HCT116 (cell line): Measurements from ENCODE around the gene SUCLG1. TPM values are rescaled to one million over a fixed set of nuclear protein-coding genes. Genes with fewer than 3 reads are reported as not detected.

Source experiments
- ATAC-seq: fragments of 200-7000 bp; cut with Tn5 transposase; 2 replicates; pipeline ENCODE4 v1.9.1; 2020; ENCODE audit warnings: mild to moderate bottlenecking, moderate library complexity
- BruUV-seq: library from RNA; stranded (reverse); fragments of 400-500 nt; replicated peaks from 2 replicates; lab custom pipeline; 2021; lab: Mats Ljungman, UMichigan
- CTCF ChIA-PET: fragments of 300-600 bp; sonication (Branson Sonifier 250); formaldehyde crosslinking; loops from one replicate; lab custom pipeline; 2021; ENCODE audit warnings: antibody characterized with exemption; lab: Charles Lee
- POLR2A ChIA-PET: fragments of 300-600, 350-600 bp; sonication (Branson Sonifier 250); formaldehyde crosslinking; loops from one replicate; lab custom pipeline; 2021; ENCODE audit warnings: antibody characterized with exemption; lab: Charles Lee
- RAD21 ChIA-PET, 2 experiments: fragments of 300-600 bp; sonication (Branson Sonifier 250); formaldehyde crosslinking; loops; one replicate each; lab custom pipeline; 2023; ENCODE audit warnings: low total read pairs in 2 of 2; ENCODE audit not compliant: uncharacterized antibody in 2 of 2, unreplicated experiment in 2 of 2, low non-redundant PET in 1 of 2; lab: Charles Lee
- DNase-seq: peaks from one replicate; pipeline ENCODE4 v3.0.0-alpha.2; 2010; ENCODE audit warnings: low read depth, low spot score
- H2AFZ ChIP-seq: fragments of 200-600 bp; shearing (Covaris generic), sonication (generic); 2 replicates; pipeline ENCODE4 v1.6.1; 2017; ENCODE audit warnings: low read depth, mixed run types, mixed read lengths, antibody characterized with exemption, low read length; ENCODE audit not compliant: poor library complexity, severe bottlenecking
- H3K27ac ChIP-seq: 2 replicates; pipeline ENCODE4 v1.5.1; 2012; ENCODE audit warnings: low read depth, low read length
- H3K27me3 ChIP-seq: fragments of 200-600 bp; sonication (generic); 2 replicates; pipeline ENCODE4 v1.6.1; 2016; ENCODE audit warnings: mixed run types, low read length, mixed read lengths; ENCODE audit not compliant: insufficient read depth
- H3K36me3 ChIP-seq, 2 experiments: fragments of 200-500 bp in 1 of 2; fragments of 200-600 bp in 1 of 2; sonication (Bioruptor generic) in 1 of 2; sonication (generic) in 1 of 2; 2 replicates each; pipeline versions ENCODE4 v1.5.1 to v1.6.1; 2014 to 2016; ENCODE audit warnings: low read length in 2 of 2, inconsistent platforms in 1 of 2, mixed read lengths in 1 of 2, mixed run types in 1 of 2; ENCODE audit not compliant: insufficient read depth in 2 of 2, control insufficient read depth in 1 of 2
- H3K4me1 ChIP-seq, 2 experiments: fragments of 200-600 bp in 1 of 2; sonication (generic) in 1 of 2; 2 replicates each; pipeline versions ENCODE4 v1.5.1 to v1.6.1; 2012 to 2017; ENCODE audit warnings: low read length in 2 of 2, inconsistent platforms in 1 of 2, mild to moderate bottlenecking in 1 of 2, mixed read lengths in 1 of 2, mixed run types in 1 of 2, moderate library complexity in 1 of 2; ENCODE audit not compliant: insufficient read depth in 2 of 2, control insufficient read depth in 1 of 2
- H3K4me2 ChIP-seq: fragments of 200-600 bp; sonication (generic); 2 replicates; pipeline ENCODE4 v1.6.1; 2017; ENCODE audit warnings: mixed run types, low read length, mixed read lengths
- H3K4me3 ChIP-seq, 2 experiments: fragments of 200-600 bp in 1 of 2; sonication (generic) in 1 of 2; replicated peaks in 1 of 2; 2 replicates each; pipeline ENCODE4 v1.5.1; 2011 to 2016; ENCODE audit warnings: low read length in 2 of 2, control low read depth in 1 of 2, low read depth in 1 of 2, mild to moderate bottlenecking in 1 of 2, mixed read lengths in 1 of 2, mixed run types in 1 of 2
- H3K79me2 ChIP-seq: fragments of 200-600 bp; sonication (generic); 2 replicates; pipeline ENCODE4 v1.6.1; 2017; ENCODE audit warnings: mild to moderate bottlenecking, mixed run types, low read length, moderate library complexity, mixed read lengths; ENCODE audit not compliant: insufficient read depth
- H3K9ac ChIP-seq: fragments of 200-600 bp; sonication (generic); 2 replicates; pipeline ENCODE4 v1.6.1; 2016; ENCODE audit warnings: low read length, mixed read lengths
- H3K9me2 ChIP-seq: fragments of 200-600 bp; sonication (generic), shearing (Covaris generic); 2 replicates; pipeline ENCODE4 v1.6.1; 2017; ENCODE audit warnings: mixed run types, mild to moderate bottlenecking, moderate library complexity; ENCODE audit not compliant: insufficient read depth
- H3K9me3 ChIP-seq, 2 experiments: fragments of 200-500 bp in 1 of 2; fragments of 200-600 bp in 1 of 2; sonication (Bioruptor generic) in 1 of 2; sonication (generic) in 1 of 2; 2 replicates each; pipeline ENCODE4 v1.6.1; 2014 to 2017; ENCODE audit warnings: low read length in 2 of 2, mixed read lengths in 2 of 2, inconsistent platforms in 1 of 2, low read depth in 1 of 2, mild to moderate bottlenecking in 1 of 2, mixed run types in 1 of 2, moderate library complexity in 1 of 2; ENCODE audit not compliant: control insufficient read depth in 1 of 2, insufficient read depth in 1 of 2
- H4K20me1 ChIP-seq: fragments of 200-600 bp; sonication (generic), shearing (Covaris generic); 2 replicates; pipeline ENCODE4 v1.6.1; 2017; ENCODE audit warnings: mixed run types, mild to moderate bottlenecking, moderate library complexity; ENCODE audit not compliant: insufficient read depth
- ATF3 ChIP-seq: IDR thresholded peaks from 2 replicates; pipeline ENCODE4 v1.6.1; 2012
- CEBPB ChIP-seq: IDR thresholded peaks from 2 replicates; pipeline ENCODE4 v1.6.1; 2012; ENCODE audit warnings: low read depth
- CTCF ChIP-seq, 3 experiments: fragments of 200-600 bp in 1 of 3; sonication (generic) in 1 of 3; IDR thresholded peaks in 2 of 3; conservative IDR thresholded peaks in 1 of 3; 2 replicates each; pipeline ENCODE4 v1.5.1; 2012 to 2017; ENCODE audit warnings: low read depth in 2 of 3, low read length in 2 of 3, antibody characterized with exemption in 1 of 3, borderline replicate concordance in 1 of 3, control low read depth in 1 of 3, mild to moderate bottlenecking in 1 of 3, mixed read lengths in 1 of 3, mixed run types in 1 of 3, moderate library complexity in 1 of 3; ENCODE audit not compliant: insufficient read depth in 1 of 3
- EGR1 ChIP-seq: IDR thresholded peaks from 2 replicates; pipeline ENCODE4 v1.6.1; 2012; ENCODE audit warnings: low read depth
- ELF1 ChIP-seq: IDR thresholded peaks from 2 replicates; pipeline ENCODE4 v1.6.1; 2012; ENCODE audit warnings: low read depth, borderline replicate concordance
- EZH2 ChIP-seq: fragments of 200-600 bp; sonication (generic); IDR thresholded peaks from 2 replicates; pipeline ENCODE4 v1.6.1; 2017; ENCODE audit warnings: antibody characterized with exemption, mixed run types
- EZH2phosphoT487 ChIP-seq: fragments of 200-600 bp; IDR thresholded peaks from 2 replicates; pipeline ENCODE4 v1.6.1; 2018; ENCODE audit warnings: antibody characterized with exemption, borderline replicate concordance
- MAX ChIP-seq: IDR thresholded peaks from 2 replicates; pipeline ENCODE4 v1.6.1; 2012
- POLR2A ChIP-seq: IDR thresholded peaks from 2 replicates; pipeline ENCODE4 v1.7.0; 2011; ENCODE audit warnings: borderline replicate concordance; ENCODE audit not compliant: insufficient read depth, insufficient read length; ENCODE audit errors: extremely low read depth
- RAD21 ChIP-seq: IDR thresholded peaks from 2 replicates; pipeline ENCODE4 v1.6.1; 2012; ENCODE audit warnings: low read depth, mild to moderate bottlenecking
- SP1 ChIP-seq: IDR thresholded peaks from 2 replicates; pipeline ENCODE4 v1.6.1; 2012; ENCODE audit warnings: low read depth
- SRF ChIP-seq: IDR thresholded peaks from 2 replicates; pipeline ENCODE4 v1.6.1; 2012; ENCODE audit warnings: low read depth
- TCF7L2 ChIP-seq: IDR thresholded peaks from 2 replicates; pipeline ENCODE4 v1.7.0; 2011; ENCODE audit warnings: borderline replicate concordance, inconsistent platforms; ENCODE audit not compliant: insufficient read depth, insufficient read length; ENCODE audit errors: extremely low read depth
- YY1 ChIP-seq: IDR thresholded peaks from 2 replicates; pipeline ENCODE4 v1.6.1; 2011; ENCODE audit warnings: low read length, low read depth, moderate library complexity, mild to moderate bottlenecking; ENCODE audit not compliant: insufficient replicate concordance; ENCODE audit errors: extremely low read depth
- ZFX ChIP-seq: fragments of 450-650 bp; IDR thresholded peaks from 2 replicates; pipeline ENCODE4 v1.6.1; 2017
- ZNF274 ChIP-seq: fragments of 200-500 bp; sonication (Bioruptor generic); IDR thresholded peaks from 2 replicates; pipeline ENCODE4 v1.6.1; 2014; ENCODE audit warnings: mild to moderate bottlenecking, low read depth, low read length, inconsistent platforms
- intact Hi-C: fragments of 100-400 bp; cut with micrococcal nuclease; formaldehyde crosslinking; loops from 2 replicates; pipeline ENCODE4 v1.10.0; 2022
- total RNA-seq: library from RNA; stranded (reverse); gene quantifications from one replicate; pipeline ENCODE4 v1.2.1, GENCODE V29; 2021; ENCODE audit not compliant: unreplicated experiment

The SUCLG1 gene
- total RNA-seq, 1 experiment from 2014 or later = 56.3 TPM

- no peaks in the 10 kb centered on the region for H3K9me3 ChIP-seq
- H3K9me2 ChIP-seq = no peaks in the 10 kb centered on the region
- no peaks in the 10 kb centered on the region for H3K27me3 ChIP-seq
- ChIA-PET POLR2A (no interaction called here), RAD21 (no interaction called here), CTCF (no interaction called here)
- no peak for DNase-seq
- no peak overlapping the region for H3K9ac ChIP-seq
- no peak overlapping the region for H3K4me2 ChIP-seq
- no peaks in the 10 kb centered on the region for H4K20me1 ChIP-seq
- no peak overlapping the region for H3K27ac ChIP-seq
- BruUV-seq = no TSS peak
- ATAC-seq = no peak
- intact Hi-C loops = no loop called here
- no peak for TF ChIP-seq EZH2
- TF ChIP-seq ZFX = no peak
- TF ChIP-seq EZH2phosphoT487 = no peak
- no peak for TF ChIP-seq ZNF274
- no peak for TF ChIP-seq MAX
- TF ChIP-seq EGR1 = no peak
- H3K4me1 ChIP-seq = no peaks in the 10 kb centered on the region
- peaks cover 48% of the 10 kb centered on the region for H3K79me2 ChIP-seq
- no peak overlapping the region for H3K4me3 ChIP-seq
- 0 out of 4 replicates have a peak, but pooled peaks cover 0 to 4% of the 10 kb centered on the region in 2 experiments for H3K36me3 ChIP-seq
- H2AFZ ChIP-seq = no peak overlapping the region
These were observed 10.0 kb downstream of the SUCLG1 start for GRCh38 chr2:84449055-84449454.

- Histone ChIP-seq H3K36me3 (peaks cover 14 to 20% of the 10 kb centered on the region in 2 experiments), H3K9me2 (no peaks in the 10 kb centered on the region), H3K4me3 (no peak overlapping the region), H3K4me1 (no peaks in the 10 kb centered on the region), H3K79me2 (no peaks in the 10 kb centered on the region), H3K27ac (no peak overlapping the region), H3K9ac (no peak overlapping the region), H3K4me2 (no peak overlapping the region), H3K27me3 (no peaks in the 10 kb centered on the region), H3K9me3 (no peaks in the 10 kb centered on the region), H4K20me1 (no peaks in the 10 kb centered on the region), H2AFZ (no peak overlapping the region)
- no TSS peak for BruUV-seq
- RAD21 ChIA-PET = interaction anchor here in 1 of 2 experiments (0.6 kb wide), 1 partner anchor 45 kb away, joined by 3 read pairs; no protein-coding TSS in a partner anchor
- DNase-seq (no peak), ATAC-seq (no peak)
- POLR2A ChIA-PET = no interaction called here
- CTCF ChIA-PET = no interaction called here
- intact Hi-C loops = no loop called here
- TF ChIP-seq TCF7L2 = no peak
- TF ChIP-seq CEBPB = no peak
- TF ChIP-seq RAD21 = no peak
- TF ChIP-seq ATF3 = no peak
- TF ChIP-seq CTCF (IDR thresholded peaks at IDR 0.05 in 2 of 3, conservative IDR thresholded peaks at IDR 0.05 in 1 of 3; ENCODE audit: borderline replicate concordance in 1 of 3, insufficient read depth in 1 of 3, low read depth in 2 of 3, low read length in 2 of 3) = no peak
- no peak for TF ChIP-seq ZNF274
- no peak for TF ChIP-seq SRF
- no peak for TF ChIP-seq POLR2A
- no peak for TF ChIP-seq ZFX
- TF ChIP-seq YY1 = no peak
- no peak for TF ChIP-seq EGR1
- TF ChIP-seq ELF1 = no peak
- TF ChIP-seq EZH2 = no peak
- no peak for TF ChIP-seq EZH2phosphoT487
- TF ChIP-seq MAX = no peak
- no peak for TF ChIP-seq SP1
These were observed 15.6 kb downstream of the SUCLG1 start for GRCh38 chr2:84443477-84443876.
